SK-N-SH treated with all-trans-retinoic acid at 6 μM for 48 hours (cell line): ENCODE measurements around the gene CAMK2B.

Experiments
- ATAC-seq: fragments of 200-7000 bp; cut with Tn5 transposase; 3 replicates; pipeline ENCODE4 v1.9.1; 2020; ENCODE audit warnings: mild to moderate bottlenecking, moderate library complexity
- ARNTL ChIP-seq: fragments of 450-650 bp; formaldehyde crosslinking; IDR thresholded peaks from 2 replicates; pipeline ENCODE4 v1.5.0; 2020; ENCODE audit warnings: low read depth, mild to moderate bottlenecking, moderate library complexity, borderline replicate concordance
- BACH2 ChIP-seq: fragments of 250-450 bp; sonication (Bioruptor Pico); IDR thresholded peaks from 2 replicates; pipeline ENCODE4 v1.9.0; 2021; ENCODE audit warnings: mild to moderate bottlenecking, borderline replicate concordance
- CSDC2 ChIP-seq: fragments of 250-450 bp; sonication (Bioruptor Pico); IDR thresholded peaks from 2 replicates; pipeline ENCODE4 v1.5.0; 2020; ENCODE audit warnings: mild to moderate bottlenecking, moderate library complexity
- ESRRG ChIP-seq: fragments of 250-450 bp; sonication (Bioruptor Pico); IDR thresholded peaks from 2 replicates; pipeline ENCODE4 v1.6.1; 2021; ENCODE audit warnings: mild to moderate bottlenecking
- ISL1 ChIP-seq: fragments of 250-450 bp; sonication (Bioruptor Pico); IDR thresholded peaks from 2 replicates; pipeline ENCODE4 v2.1.2; 2022; ENCODE audit warnings: mild to moderate bottlenecking, moderate library complexity
- PPARA ChIP-seq: fragments of 250-450 bp; sonication (Bioruptor Pico); IDR thresholded peaks from 2 replicates; pipeline ENCODE4 v1.5.0; 2020; ENCODE audit warnings: mild to moderate bottlenecking, borderline replicate concordance
- RARB ChIP-seq: fragments of 250-450 bp; sonication (Bioruptor Pico); IDR thresholded peaks from 2 replicates; pipeline ENCODE4 v1.8.0; 2021; ENCODE audit warnings: mild to moderate bottlenecking, moderate library complexity
- SNAI2 ChIP-seq: fragments of 250-450 bp; sonication (Bioruptor Pico); IDR thresholded peaks from 2 replicates; pipeline ENCODE4 v1.5.0; 2020; ENCODE audit warnings: mild to moderate bottlenecking, moderate library complexity
- TCF4 ChIP-seq: fragments of 250-450 bp; sonication (Bioruptor Pico); IDR thresholded peaks from 2 replicates; pipeline ENCODE4 v1.8.0; 2021; ENCODE audit warnings: mild to moderate bottlenecking, moderate library complexity, borderline replicate concordance
- TOX ChIP-seq: fragments of 250-450 bp; sonication (Bioruptor Pico); IDR thresholded peaks from 2 replicates; pipeline ENCODE4 v1.8.0; 2021; ENCODE audit warnings: mild to moderate bottlenecking, moderate library complexity, borderline replicate concordance
- ZC3H10 ChIP-seq: fragments of 250-450 bp; sonication (Bioruptor Pico); IDR thresholded peaks from 2 replicates; pipeline ENCODE4 v1.5.1; 2021; ENCODE audit warnings: mild to moderate bottlenecking, moderate library complexity
- ZFP3 ChIP-seq: fragments of 250-450 bp; sonication (Bioruptor Pico); IDR thresholded peaks from 2 replicates; pipeline ENCODE4 v1.5.0; 2020; ENCODE audit warnings: mild to moderate bottlenecking, moderate library complexity
- ZFP30 ChIP-seq: fragments of 450-650 bp; formaldehyde crosslinking; IDR thresholded peaks from 2 replicates; pipeline ENCODE4 v1.5.0; 2022; ENCODE audit warnings: mild to moderate bottlenecking, moderate library complexity
- ZNF70 ChIP-seq: fragments of 450-650 bp; formaldehyde crosslinking; IDR thresholded peaks from 2 replicates; pipeline ENCODE4 v1.5.0; 2020; ENCODE audit warnings: mild to moderate bottlenecking, moderate library complexity
- ZNF8 ChIP-seq: fragments of 450-650 bp; formaldehyde crosslinking; IDR thresholded peaks from 2 replicates; pipeline ENCODE4 v1.5.0; 2020; ENCODE audit warnings: mild to moderate bottlenecking, moderate library complexity
- TF ChIP-seq, protein P1 (sequence below): fragments of 250-450 bp; sonication (Bioruptor Pico); IDR thresholded peaks from 2 replicates; pipeline ENCODE4 v1.5.1; 2021; ENCODE audit warnings: mild to moderate bottlenecking, moderate library complexity
- TF ChIP-seq, protein P2 (sequence below): fragments of 250-450 bp; sonication (Bioruptor Pico); IDR thresholded peaks from 2 replicates; pipeline ENCODE4 v1.5.0; 2020; ENCODE audit warnings: mild to moderate bottlenecking, moderate library complexity
- TF ChIP-seq, protein P3 (sequence below): fragments of 250-450 bp; sonication (Bioruptor Pico); IDR thresholded peaks from 2 replicates; pipeline ENCODE4 v1.8.0; 2020; ENCODE audit warnings: mild to moderate bottlenecking, moderate library complexity, borderline replicate concordance
- TF ChIP-seq, protein P4 (sequence below): fragments of 250-450 bp; sonication (Bioruptor Pico); IDR thresholded peaks from 2 replicates; pipeline ENCODE4 v1.5.1; 2020; ENCODE audit warnings: low read depth, mild to moderate bottlenecking, moderate library complexity
- TF ChIP-seq, protein P5 (sequence below): fragments of 250-450 bp; sonication (Bioruptor Pico); IDR thresholded peaks from 2 replicates; pipeline ENCODE4 v1.8.0; 2021; ENCODE audit warnings: low read depth, mild to moderate bottlenecking, moderate library complexity, borderline replicate concordance

CAMK2B gene

DNA sequence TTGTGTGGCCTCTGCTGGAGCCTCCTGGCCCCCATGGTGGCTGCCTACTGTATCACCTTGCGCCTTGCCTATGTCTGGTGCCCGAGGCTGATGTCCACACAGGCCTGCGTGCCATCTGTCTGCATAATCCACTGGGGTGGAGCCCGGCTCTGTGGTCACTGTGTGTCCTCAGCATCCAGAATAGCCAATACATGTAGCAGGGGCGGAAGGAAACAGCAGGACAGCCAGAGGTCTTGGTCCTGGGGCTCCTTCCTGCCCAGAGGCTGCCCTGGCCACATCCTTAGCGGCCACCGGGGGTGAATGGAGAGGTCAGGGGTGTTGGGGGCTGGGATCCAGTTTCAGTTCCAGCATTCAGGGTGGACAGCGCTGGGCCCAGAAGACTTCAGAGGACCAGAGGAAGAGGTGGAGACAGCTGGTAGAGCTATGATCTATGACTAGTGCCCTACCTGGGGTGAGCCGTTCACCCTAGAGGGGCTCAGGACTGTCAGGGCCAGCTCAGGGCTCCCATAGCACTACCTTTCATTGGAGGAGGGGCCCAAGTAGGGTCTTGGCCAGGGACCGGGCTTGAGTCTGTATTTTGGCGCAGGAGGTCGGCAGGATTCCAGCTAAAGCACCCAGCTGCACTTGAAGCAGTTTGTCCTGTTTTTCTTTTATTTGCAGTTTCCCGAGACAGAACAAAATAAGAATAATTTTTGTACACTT lies 108.7 kb downstream of the CAMK2B start (continued):
- no peak for TF ChIP-seq CSDC2 (CRISPR knock-in tag)
- no peak for TF ChIP-seq ZFP30 (CRISPR knock-in tag)

DNA sequence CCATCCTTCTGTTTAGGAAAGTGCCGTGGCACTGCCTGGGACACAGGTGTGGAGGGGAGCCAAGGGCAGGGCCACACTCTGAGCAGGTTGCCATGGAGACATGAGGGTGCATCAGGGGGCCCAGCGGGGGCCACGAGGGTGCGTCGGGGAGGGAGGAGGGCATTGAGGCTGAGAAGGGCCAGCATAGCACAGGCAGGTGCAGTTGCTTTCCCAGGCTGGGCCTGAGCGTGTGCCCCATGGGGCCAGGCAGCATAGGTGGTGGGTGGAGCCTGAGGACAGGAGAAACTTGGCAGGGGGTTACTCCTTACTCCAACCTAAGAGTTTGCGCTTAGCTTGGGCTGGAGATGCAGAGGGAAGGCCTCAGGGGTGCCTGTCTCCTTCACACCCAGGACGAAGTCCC lies 109.4 kb downstream of the CAMK2B start:
- TF ChIP-seq SNAI2 (CRISPR knock-in tag), result no peak

DNA sequence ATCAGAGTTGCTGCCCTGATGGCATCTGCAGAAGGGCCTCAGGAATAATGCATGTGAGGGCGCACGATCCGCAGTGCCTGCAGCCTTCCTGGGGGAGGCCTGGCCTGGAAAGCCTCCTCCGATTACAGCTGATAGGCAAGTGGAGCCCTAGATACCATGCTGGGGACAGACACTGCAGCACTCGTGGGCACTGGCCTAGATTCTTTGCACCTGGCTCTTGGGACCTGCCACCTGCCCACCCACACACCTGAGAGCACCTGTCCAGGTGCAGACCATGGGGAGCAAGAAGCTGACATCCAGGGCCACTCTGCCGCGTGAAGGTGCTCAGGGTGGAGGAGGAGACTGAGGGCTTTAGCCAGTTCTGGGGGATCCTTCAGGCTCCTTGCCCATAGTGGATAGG lies 109.9 kb downstream of the CAMK2B start:
- TF ChIP-seq ZC3H10 (CRISPR knock-in tag) (no peak), ZFP3 (CRISPR knock-in tag) (no peak), CSDC2 (CRISPR knock-in tag) (no peak), ARNTL (no peak), ISL1 (CRISPR knock-in tag) (no peak), TCF4 (CRISPR knock-in tag) (no peak), PPARA (no peak), ZFP30 (CRISPR knock-in tag) (no peak), SNAI2 (CRISPR knock-in tag) (no peak), BACH2 (CRISPR knock-in tag) (no peak)
- TF ChIP-seq, protein P1, sequence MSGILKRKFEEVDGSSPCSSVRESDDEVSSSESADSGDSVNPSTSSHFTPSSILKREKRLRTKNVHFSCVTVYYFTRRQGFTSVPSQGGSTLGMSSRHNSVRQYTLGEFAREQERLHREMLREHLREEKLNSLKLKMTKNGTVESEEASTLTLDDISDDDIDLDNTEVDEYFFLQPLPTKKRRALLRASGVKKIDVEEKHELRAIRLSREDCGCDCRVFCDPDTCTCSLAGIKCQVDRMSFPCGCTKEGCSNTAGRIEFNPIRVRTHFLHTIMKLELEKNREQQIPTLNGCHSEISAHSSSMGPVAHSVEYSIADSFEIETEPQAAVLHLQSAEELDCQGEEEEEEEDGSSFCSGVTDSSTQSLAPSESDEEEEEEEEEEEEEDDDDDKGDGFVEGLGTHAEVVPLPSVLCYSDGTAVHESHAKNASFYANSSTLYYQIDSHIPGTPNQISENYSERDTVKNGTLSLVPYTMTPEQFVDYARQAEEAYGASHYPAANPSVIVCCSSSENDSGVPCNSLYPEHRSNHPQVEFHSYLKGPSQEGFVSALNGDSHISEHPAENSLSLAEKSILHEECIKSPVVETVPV, result no peak
- TF ChIP-seq, protein P2, sequence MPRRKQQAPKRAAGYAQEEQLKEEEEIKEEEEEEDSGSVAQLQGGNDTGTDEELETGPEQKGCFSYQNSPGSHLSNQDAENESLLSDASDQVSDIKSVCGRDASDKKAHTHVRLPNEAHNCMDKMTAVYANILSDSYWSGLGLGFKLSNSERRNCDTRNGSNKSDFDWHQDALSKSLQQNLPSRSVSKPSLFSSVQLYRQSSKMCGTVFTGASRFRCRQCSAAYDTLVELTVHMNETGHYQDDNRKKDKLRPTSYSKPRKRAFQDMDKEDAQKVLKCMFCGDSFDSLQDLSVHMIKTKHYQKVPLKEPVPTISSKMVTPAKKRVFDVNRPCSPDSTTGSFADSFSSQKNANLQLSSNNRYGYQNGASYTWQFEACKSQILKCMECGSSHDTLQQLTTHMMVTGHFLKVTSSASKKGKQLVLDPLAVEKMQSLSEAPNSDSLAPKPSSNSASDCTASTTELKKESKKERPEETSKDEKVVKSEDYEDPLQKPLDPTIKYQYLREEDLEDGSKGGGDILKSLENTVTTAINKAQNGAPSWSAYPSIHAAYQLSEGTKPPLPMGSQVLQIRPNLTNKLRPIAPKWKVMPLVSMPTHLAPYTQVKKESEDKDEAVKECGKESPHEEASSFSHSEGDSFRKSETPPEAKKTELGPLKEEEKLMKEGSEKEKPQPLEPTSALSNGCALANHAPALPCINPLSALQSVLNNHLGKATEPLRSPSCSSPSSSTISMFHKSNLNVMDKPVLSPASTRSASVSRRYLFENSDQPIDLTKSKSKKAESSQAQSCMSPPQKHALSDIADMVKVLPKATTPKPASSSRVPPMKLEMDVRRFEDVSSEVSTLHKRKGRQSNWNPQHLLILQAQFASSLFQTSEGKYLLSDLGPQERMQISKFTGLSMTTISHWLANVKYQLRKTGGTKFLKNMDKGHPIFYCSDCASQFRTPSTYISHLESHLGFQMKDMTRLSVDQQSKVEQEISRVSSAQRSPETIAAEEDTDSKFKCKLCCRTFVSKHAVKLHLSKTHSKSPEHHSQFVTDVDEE (CRISPR knock-in tag), result no peak
- TF ChIP-seq, protein P3, sequence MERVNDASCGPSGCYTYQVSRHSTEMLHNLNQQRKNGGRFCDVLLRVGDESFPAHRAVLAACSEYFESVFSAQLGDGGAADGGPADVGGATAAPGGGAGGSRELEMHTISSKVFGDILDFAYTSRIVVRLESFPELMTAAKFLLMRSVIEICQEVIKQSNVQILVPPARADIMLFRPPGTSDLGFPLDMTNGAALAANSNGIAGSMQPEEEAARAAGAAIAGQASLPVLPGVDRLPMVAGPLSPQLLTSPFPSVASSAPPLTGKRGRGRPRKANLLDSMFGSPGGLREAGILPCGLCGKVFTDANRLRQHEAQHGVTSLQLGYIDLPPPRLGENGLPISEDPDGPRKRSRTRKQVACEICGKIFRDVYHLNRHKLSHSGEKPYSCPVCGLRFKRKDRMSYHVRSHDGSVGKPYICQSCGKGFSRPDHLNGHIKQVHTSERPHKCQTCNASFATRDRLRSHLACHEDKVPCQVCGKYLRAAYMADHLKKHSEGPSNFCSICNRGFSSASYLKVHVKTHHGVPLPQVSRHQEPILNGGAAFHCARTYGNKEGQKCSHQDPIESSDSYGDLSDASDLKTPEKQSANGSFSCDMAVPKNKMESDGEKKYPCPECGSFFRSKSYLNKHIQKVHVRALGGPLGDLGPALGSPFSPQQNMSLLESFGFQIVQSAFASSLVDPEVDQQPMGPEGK (CRISPR knock-in tag), result no peak
- TF ChIP-seq, protein P4, sequence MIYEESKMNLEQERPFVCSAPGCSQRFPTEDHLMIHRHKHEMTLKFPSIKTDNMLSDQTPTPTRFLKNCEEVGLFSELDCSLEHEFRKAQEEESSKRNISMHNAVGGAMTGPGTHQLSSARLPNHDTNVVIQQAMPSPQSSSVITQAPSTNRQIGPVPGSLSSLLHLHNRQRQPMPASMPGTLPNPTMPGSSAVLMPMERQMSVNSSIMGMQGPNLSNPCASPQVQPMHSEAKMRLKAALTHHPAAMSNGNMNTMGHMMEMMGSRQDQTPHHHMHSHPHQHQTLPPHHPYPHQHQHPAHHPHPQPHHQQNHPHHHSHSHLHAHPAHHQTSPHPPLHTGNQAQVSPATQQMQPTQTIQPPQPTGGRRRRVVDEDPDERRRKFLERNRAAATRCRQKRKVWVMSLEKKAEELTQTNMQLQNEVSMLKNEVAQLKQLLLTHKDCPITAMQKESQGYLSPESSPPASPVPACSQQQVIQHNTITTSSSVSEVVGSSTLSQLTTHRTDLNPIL, result no peak
- TF ChIP-seq, protein P5, sequence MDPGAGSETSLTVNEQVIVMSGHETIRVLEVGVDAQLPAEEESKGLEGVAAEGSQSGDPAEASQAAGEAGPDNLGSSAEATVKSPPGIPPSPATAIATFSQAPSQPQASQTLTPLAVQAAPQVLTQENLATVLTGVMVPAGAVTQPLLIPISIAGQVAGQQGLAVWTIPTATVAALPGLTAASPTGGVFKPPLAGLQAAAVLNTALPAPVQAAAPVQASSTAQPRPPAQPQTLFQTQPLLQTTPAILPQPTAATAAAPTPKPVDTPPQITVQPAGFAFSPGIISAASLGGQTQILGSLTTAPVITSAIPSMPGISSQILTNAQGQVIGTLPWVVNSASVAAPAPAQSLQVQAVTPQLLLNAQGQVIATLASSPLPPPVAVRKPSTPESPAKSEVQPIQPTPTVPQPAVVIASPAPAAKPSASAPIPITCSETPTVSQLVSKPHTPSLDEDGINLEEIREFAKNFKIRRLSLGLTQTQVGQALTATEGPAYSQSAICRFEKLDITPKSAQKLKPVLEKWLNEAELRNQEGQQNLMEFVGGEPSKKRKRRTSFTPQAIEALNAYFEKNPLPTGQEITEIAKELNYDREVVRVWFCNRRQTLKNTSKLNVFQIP, result no peak
- ATAC-seq, result no peak; the same call in 2 of the 3 replicates

More for the DNA sequence above, 109.4 kb downstream of the CAMK2B start:
- peak; percentile 3; the same call in 2 of the 3 replicates for ATAC-seq

DNA sequence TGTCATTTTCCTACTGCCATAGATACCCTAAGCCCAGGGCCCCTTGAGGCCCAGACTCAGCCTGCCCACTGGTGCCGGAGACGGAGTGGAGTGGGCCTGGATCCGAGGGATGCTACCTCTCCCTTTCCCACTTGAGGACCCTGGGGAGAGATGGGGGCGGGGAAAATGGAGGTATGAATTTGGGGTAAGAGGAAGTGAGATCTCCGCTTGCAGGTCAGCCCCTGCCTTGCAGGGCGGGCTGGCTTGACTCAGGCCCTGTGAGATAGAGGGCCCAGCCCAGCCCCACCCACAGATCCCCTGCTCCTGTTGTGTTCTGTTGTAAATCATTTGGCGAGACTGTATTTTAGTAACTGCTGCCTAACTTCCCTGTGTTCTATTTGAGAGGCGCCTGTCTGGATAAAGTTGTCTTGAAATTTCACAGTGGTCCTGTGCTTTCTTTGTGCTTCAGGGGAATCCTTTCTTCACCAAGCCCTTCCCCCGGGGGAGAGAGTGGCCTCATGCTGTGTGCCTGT lies 111.5 kb downstream of the CAMK2B start:
- ATAC-seq, result peak; percentile 1; the same call in 1 of the 3 replicates
- no peak for TF ChIP-seq TCF4 (CRISPR knock-in tag)
- TF ChIP-seq ZNF70 (CRISPR knock-in tag), result no peak
- no peak for TF ChIP-seq CSDC2 (CRISPR knock-in tag)
- TF ChIP-seq ESRRG (CRISPR knock-in tag), result no peak
- TF ChIP-seq, protein P5, result no peak
- no peak for TF ChIP-seq RARB (CRISPR knock-in tag)
- TF ChIP-seq TOX (CRISPR knock-in tag), result no peak
- TF ChIP-seq, protein P3 (CRISPR knock-in tag), result no peak
- no peak for TF ChIP-seq ZNF8 (CRISPR knock-in tag)
- no peak for TF ChIP-seq ZC3H10 (CRISPR knock-in tag)
- TF ChIP-seq, protein P4, result no peak
